Thyroid gland (tissue), 4 donors: ENCODE measurements around the gene TMTC3.
"Not testable (repeated sequence)": the region's sequence is repeated elsewhere in the genome, so short reads cannot be mapped to it uniquely, and the experiment has no call there.

ENCODE experiments used
- CTCF ChIP-seq, 6 experiments: fragments of 200-600 bp in 3 of 6; fragments of 450-650 bp in 3 of 6; sonication (generic) in 3 of 6; IDR thresholded peaks; one replicate each; pipeline ENCODE4 v1.5.1; 2016 to 2019; ENCODE audit warnings: antibody characterized with exemption in 6 of 6, mild to moderate bottlenecking in 2 of 6, inconsistent platforms in 1 of 6, moderate library complexity in 1 of 6
- POLR2A ChIP-seq, 2 donors: fragments of 450-650 bp; IDR thresholded peaks; one replicate each; pipeline ENCODE4 v1.6.1; 2017; ENCODE audit warnings: antibody characterized with exemption in 2 of 2, mild to moderate bottlenecking in 2 of 2, moderate library complexity in 1 of 2

- TF ChIP-seq CTCF, POLR2A (IDR thresholded peaks at IDR 0.05): not testable (repeated sequence)
Measured at GRCh38 chr12:88139711-88140110, 2.4 kb upstream of the TMTC3 start.
